GM12878 (cell line): ENCODE results near the gene CKS1B.

Source experiments
- CEBPB ChIP-seq, 2 experiments: fragments of 150-350 bp in 1 of 2; IDR thresholded peaks; 2 replicates each; pipeline ENCODE4 v1.6.1; 2012 to 2014; ENCODE audit warnings: low read depth in 2 of 2, low read length in 2 of 2, borderline replicate concordance in 1 of 2, inconsistent platforms in 1 of 2
- CHD4 ChIP-seq: fragments of 200-600 bp; sonication (generic); IDR thresholded peaks from 2 replicates; pipeline ENCODE4 v1.6.1; 2016; ENCODE audit warnings: mild to moderate bottlenecking
- CTCF ChIP-seq, 3 experiments: IDR thresholded peaks in 2 of 3; conservative IDR thresholded peaks in 1 of 3; 2 replicates each; pipeline ENCODE4 v1.5.1; 2011; ENCODE audit warnings: low read depth in 3 of 3, low read length in 3 of 3, mild to moderate bottlenecking in 3 of 3, control low read depth in 2 of 3, moderate library complexity in 2 of 3, inconsistent platforms in 1 of 3, mixed read lengths in 1 of 3; ENCODE audit not compliant: control insufficient read depth in 2 of 3, insufficient read depth in 1 of 3; ENCODE audit errors: extremely low read depth in 1 of 3
- EZH2 ChIP-seq: IDR thresholded peaks from 2 replicates; pipeline ENCODE4 v1.6.1; 2012; ENCODE audit warnings: low read depth, mild to moderate bottlenecking, control low read depth, inconsistent platforms, low read length, borderline replicate concordance; ENCODE audit not compliant: control insufficient read depth
- RB1 ChIP-seq: fragments of 450-650 bp; formaldehyde crosslinking; IDR thresholded peaks from 2 replicates; pipeline ENCODE4 v1.6.1; 2017; ENCODE audit warnings: mild to moderate bottlenecking, borderline replicate concordance
- SMARCA5 ChIP-seq: fragments of 450-650 bp; IDR thresholded peaks from 2 replicates; pipeline ENCODE4 v1.6.1; 2017; ENCODE audit warnings: mild to moderate bottlenecking
- TF ChIP-seq, protein P1 (sequence below): IDR thresholded peaks from 2 replicates; pipeline ENCODE4 v1.6.1; 2012; ENCODE audit warnings: low read depth, low read length, improper control_type of control experiment

DNA sequence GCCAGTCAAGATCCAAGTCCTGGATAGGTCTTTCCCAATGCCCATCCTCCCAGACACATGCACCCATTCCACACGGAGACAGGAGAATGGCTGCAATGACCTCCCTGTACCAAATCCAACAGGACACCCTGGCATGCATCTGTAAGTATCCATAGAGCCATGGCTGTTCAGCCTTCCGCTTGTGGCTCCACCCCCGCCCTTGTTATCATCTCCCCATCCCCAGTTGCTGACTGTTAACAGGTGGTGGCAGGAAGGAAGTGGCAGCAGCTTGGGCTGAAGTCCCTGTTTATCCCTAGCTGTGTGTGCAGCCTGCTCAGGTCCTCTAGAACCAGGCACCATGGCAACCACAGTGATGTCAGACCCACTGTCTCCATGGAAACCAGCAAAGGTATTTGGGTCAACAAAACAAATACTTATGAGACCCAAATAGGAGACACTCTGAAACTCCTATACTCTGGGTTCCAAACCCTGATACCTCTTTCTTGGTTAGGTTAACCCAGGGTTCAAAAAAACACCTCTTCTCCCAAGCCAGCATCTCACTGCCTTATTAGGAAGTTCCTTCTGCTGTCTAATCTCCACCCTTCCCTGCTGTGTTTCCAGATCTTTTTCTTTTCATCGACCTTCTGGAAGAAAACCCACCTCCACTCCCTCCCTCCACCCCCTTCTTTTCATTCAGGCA, 19.3 kb upstream of the CKS1B start:
- TF ChIP-seq SMARCA5 (no peak), CTCF (IDR thresholded peaks at IDR 0.05 in 2 of 3, conservative IDR thresholded peaks at IDR 0.05 in 1 of 3; ENCODE audit: control insufficient read depth in 2 of 3, extremely low read depth in 1 of 3, insufficient read depth in 1 of 3, low read depth in 3 of 3, low read length in 3 of 3) (no peak), RB1 (no peak), CEBPB (IDR thresholded peaks at IDR 0.05; ENCODE audit: borderline replicate concordance in 1 of 2, low read depth in 2 of 2, low read length in 2 of 2) (no peak), CHD4 (no peak), EZH2 (no peak)
- TF ChIP-seq, protein P1, sequence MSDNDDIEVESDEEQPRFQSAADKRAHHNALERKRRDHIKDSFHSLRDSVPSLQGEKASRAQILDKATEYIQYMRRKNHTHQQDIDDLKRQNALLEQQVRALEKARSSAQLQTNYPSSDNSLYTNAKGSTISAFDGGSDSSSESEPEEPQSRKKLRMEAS = no peak
